RPMI8226 (cell line): ENCODE measurements around the gene PREX1.

Source experiments
- DNase-seq: peaks from one replicate; pipeline ENCODE4 v3.0.0-alpha.2; 2015

PREX1 gene

GRCh38 chr20:48729538-48729937, 98.3 kb downstream of the PREX1 start:
- DNase-seq = no peak

DNA sequence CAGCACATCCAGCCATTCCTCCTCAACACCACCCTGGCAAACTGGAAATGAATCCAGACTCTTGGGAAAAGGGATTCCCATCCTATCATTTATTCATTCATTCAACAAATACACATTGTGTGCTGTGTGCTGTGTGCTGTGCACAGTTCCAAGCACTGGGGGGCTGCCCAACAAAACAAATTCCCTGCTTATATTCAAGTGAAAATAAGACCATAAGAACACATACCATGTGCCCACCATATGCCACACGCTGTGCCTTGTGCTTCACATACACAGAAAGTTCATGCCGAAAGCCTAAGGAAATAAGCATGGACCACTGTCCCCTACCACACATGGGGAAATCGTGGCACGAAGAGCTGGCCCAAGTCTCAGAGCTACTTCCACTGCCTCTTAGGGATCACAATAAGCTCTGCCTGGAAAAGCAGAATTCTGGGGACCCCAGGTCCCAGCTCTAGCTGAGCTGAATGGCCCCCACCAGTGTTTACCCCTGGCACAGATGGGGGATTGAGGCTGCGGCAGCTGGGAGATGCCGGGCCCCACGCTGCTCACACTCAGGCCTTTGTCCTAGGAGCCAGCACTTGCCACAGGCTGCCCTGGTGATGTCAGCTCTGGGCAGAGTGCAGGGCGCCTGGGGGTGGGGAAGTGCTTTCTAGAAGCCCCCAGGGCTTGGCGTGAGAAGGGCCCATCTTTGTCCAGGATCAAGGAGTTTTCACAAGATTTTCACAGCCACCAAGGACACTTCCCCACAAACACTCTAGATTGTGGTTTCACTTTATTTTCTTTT, 99.6 kb downstream of the PREX1 start:
- DNase-seq = no peak

DNA sequence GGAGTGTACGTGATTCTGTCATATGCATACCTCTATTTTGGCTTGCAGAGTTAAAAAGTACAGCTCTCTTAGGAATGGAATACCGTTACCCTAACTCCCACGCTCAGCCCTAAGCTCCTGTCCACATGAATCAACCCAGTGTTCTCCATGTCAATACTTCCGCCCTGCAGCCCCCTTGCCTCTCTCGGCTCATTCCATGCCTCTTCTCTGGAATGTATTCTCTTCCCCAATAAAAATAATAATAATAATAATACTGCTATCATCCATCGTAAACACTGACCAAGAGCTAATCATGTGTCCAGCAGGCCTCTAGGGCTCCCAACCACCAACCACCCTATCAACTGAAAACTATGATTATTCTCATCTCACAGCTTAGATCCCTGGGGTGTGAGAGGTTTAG, 100.6 kb downstream of the PREX1 start:
- no peak for DNase-seq

- no peak for DNase-seq
These were observed 102.2 kb downstream of the PREX1 start for GRCh38 chr20:48725555-48725991.

DNA sequence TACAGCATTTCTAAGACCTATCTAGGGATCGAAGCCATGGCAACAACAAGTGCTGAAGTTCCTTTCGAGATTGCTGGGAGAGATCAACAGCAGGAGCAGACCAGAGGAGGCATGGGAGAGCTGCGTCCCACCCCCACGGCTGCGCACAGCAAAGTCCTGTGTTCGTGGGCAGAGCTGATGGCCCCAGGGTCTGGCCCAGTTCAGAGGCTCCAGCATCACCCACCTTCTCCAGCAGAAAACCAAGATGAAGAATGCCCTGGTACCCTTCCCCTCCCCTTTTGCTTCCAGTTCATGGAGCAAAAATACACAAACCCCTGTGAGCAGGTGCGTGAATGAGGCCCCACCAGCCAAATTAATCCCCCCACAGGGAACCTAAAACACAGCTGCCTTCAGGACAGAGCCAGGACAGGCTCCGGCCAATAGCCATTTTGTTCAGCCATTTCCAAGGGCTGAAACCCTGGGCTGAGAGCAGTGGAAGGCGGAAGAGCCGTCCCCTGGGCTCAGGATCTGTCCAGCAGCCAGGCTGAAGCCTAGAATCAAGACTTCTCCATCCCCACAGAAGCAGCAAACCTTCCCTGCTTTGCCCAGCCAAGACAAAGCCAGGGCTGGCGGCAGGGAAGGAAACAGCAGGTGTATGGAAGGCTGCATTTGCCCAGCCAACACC, 102.8 kb downstream of the PREX1 start:
- DNase-seq = no peak

DNA sequence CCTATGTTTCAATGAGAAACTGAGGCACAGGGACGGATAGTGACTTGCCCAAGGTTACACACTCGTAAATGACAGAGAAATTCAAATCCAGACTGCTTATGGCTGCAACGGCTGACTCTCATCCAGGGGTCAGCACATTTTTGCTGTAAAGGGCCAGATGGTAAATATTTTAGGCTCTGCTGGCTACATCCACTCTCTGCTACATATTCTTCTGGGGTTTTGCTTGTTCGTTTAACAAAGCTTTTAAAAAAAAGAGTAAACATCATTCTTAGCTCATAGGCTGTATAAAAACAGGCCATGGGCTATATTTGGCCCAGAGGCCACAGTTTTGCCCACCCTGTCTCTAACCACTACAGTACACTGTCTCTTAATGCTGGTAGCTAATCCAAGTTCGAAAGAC, 103.4 kb downstream of the PREX1 start:
- no peak for DNase-seq

GRCh38 chr20:48723308-48724264, 104.2 kb downstream of the PREX1 start:
- DNase-seq = no peak

GRCh38 chr20:48722737-48723191, 105.0 kb downstream of the PREX1 start:
- DNase-seq = no peak

- no peak for DNase-seq
These were observed 105.6 kb downstream of the PREX1 start for GRCh38 chr20:48722002-48722731.

DNA sequence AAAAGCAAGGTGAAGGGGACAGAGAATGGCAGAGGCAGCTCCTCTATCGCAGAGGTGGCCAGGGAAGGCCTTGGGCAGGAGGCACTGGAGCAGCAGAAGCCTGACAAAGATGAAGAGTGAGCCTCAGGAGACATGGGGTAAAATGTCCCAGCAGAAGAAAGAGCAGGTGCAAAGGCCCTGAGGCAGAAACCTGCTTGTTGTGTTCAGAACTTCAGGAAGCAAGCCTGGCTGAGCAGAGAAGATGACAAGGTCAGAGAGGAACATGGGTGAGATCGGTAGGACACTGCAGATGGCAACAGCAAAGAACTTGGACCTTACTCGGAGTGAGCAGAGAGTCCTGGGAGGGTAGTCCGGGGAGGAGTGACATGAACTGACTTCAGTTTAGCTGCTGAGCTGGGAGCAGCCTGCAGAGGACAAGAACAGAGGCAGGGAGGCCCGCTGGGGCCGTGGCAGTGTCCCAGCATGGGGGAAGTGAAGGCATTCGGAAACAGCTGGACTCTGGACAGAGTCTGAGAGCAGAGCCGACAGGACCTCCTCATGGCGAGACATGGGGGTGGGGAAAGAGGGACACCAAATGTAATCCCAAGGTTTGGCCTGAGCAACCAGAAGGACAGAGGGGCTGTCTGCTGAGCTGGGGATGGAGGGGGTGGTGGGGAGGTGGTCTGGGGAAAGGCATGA, 106.3 kb downstream of the PREX1 start:
- no peak for DNase-seq

- no peak for DNase-seq
These were observed 107.4 kb downstream of the PREX1 start for GRCh38 chr20:48720256-48720985.

- DNase-seq = no peak
These were observed 108.1 kb downstream of the PREX1 start for GRCh38 chr20:48719598-48720255.

DNA sequence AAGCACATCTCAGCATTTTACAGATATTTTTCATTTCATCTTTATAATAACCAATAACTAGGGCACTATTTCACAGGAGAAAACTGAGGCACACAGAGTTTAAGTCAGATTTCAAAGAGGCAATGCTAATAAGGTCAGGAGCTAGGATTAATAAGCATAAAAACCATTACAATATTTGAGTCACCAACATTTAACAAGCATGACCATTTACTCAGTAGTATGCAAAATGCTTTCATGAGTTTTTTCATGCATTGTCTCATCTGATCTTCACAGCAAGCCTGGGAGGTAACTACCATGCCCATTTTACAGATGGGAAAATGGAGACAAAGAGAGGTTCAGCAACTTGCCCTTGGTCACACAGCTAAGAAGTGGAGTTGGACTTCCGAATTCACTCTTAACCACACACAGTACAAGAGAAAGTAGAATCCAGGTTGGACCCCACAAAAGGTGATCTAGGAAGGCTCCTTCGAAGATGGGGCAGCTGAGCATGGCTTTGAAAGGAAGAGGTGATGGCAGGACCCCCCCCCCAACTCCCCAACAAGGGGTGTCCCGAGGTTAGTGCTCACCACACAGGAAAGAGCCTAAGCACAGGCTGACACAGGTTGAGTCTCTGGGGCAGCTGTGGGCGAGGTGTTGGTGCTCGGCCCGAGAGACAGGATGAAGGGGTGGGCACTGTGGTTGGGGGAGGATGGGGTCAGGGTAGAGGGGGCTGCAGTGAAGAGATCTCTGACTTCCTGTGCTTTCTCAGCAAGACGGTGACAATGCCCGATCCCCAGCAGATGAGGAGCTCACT, 108.8 kb downstream of the PREX1 start:
- DNase-seq = no peak

DNA sequence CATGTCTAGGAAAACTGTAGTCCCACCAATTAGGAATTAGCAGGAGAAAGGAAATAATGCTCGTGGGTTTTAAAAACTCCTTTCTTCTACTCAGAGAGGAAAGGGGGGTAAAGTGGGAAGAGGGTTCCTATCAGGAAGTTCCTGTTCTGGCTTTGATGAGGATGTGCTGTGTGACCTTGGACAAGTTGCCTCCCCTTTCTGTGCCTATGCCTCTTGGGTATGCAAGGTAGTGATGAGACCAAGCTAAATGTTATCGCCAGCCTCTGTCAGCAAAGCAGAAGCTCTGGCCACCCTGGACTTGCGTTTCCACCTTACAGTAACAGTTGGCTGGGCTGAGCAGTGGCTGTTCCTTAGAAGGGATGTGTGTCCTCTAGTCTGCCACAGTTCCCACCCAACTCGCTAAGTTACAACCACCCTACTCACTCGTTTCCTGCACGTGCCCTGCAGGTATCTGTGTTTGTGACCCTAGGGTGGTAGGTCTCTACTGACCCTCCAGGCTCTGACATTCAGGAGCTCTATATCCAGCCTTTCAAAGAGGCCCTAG, 110.0 kb downstream of the PREX1 start:
- DNase-seq = no peak

- peak; percentile 12 for DNase-seq
These were observed 110.6 kb downstream of the PREX1 start for GRCh38 chr20:48717095-48717672.

- no peak for DNase-seq
These were observed 111.3 kb downstream of the PREX1 start for GRCh38 chr20:48716541-48716940.

DNA sequence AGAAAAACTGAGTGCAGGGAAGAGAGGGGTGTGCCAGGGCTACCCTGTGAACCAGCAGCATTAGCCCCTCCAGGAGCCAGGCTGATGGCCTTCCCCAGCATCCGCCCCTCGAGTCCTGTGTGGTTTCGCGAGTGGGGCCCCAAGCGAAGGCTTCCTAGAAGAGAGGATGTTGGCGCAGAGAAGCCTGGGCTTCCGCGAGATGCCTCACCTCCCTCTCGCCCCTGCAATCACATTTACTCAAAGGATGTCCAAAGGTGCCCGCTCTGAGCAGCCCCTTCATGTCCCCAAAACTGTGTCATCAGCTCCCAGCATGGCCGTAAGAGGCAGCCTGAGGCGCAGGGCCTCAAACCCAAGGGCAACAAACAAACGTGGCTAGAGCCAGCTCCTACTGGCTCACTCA, 111.7 kb downstream of the PREX1 start:
- no peak for DNase-seq

- no peak for DNase-seq
These were observed 113.0 kb downstream of the PREX1 start for GRCh38 chr20:48714764-48715163.
